ENCODE results near the gene ZNF425.

Gene ZNF425

DNA sequence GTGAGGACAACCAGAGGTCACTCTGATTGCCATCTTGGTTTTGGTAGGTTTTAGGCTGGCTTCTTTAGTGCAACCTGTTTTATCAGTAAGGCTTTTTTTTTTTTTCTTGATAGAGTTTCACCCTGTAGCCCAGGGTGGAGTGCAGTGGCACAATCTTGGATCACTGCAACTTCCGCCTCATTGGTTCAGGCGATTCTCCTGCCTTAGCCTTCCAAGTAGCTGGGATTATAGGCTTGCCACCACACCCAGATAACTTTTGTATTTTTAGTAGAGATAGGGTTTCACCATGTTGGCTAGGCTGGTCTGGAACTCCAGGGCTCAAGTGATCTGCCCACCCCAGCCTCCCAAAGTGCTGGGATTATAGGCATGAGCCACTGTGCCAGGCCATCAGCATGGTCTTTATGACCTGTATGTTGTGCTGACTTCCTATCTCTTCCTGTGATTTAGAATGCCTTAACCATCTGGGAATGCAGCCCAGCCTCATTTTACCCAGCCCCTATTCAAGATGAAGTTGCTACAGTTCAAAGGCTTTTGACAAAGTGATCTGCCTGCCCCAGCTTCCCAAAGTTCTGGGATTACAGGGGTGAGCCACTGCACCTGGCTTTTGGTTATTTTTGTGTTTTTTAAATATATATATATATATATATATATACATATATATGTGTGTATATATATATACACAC, 7.0 kb upstream of the ZNF425 start:
- H3K36me3 ChIP-seq (ENCODE audit: control insufficient read depth in 5 of 5, insufficient read depth in 5 of 5, low read length in 5 of 5) = peaks cover 0 to 8% (median 4%) of the 10 kb centered on the region in 5 donors
- H3K4me3 ChIP-seq (ENCODE audit: low read depth in 1 of 5, low read length in 5 of 5) = no peak overlapping the region
- peaks cover 0 to 6% (median 4%) of the 10 kb centered on the region in 5 donors for H3K9me3 ChIP-seq (ENCODE audit: control insufficient read depth in 5 of 5, low read length in 5 of 5)
- H3K27me3 ChIP-seq (ENCODE audit: control insufficient read depth in 5 of 5, insufficient read depth in 4 of 5, low read length in 5 of 5) = no peaks in the 10 kb centered on the region
- no peak overlapping the region for H3K27ac ChIP-seq (ENCODE audit: low read depth, low read length)
- no peak overlapping the region for H3K9ac ChIP-seq (ENCODE audit: low read length in 5 of 5)
- peaks cover 0 to under 1% (median 0%) of the 10 kb centered on the region in 5 donors for H3K4me1 ChIP-seq (ENCODE audit: control insufficient read depth in 5 of 5, insufficient read depth in 5 of 5, low read length in 5 of 5)

DNA sequence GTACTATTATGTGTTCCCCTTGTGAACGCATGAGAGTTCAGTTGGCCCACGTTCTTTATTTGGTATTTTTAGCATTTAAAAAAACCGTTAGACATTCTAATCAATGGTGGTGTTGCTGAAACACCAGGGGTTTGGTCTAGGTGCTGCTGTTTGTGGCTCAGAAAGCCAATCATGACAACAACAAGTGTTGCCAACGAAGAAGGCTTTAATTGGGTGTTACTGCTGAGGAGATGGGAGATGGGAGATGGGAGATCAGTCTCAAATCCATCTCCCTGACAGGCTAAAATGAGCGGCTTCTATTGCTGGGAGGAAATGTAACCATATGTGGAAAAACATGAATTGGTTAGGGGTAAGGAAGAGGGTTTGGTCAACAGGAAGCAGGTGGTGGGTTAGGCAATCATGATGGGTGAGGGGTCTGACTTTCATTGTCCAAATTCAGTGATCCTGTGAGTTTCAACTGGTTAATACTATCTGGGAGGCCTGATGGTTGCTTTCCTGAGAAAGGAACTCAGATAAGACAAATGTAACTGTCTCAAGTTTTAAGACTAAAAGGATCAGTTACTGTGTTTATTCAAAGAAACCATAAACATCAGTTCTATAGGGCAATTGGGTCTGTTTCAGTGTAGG, 4.6 kb upstream of the ZNF425 start:
- peaks cover 0 to 6% (median 4%) of the 10 kb centered on the region in 5 donors for H3K9me3 ChIP-seq (ENCODE audit: control insufficient read depth in 5 of 5, low read length in 5 of 5)
- peaks cover 0 to 8% (median 4%) of the 10 kb centered on the region in 5 donors for H3K36me3 ChIP-seq (ENCODE audit: control insufficient read depth in 5 of 5, insufficient read depth in 5 of 5, low read length in 5 of 5)
- H3K4me3 ChIP-seq (ENCODE audit: low read depth in 1 of 5, low read length in 5 of 5) = no peak overlapping the region
- no peaks in the 10 kb centered on the region for H3K27me3 ChIP-seq (ENCODE audit: control insufficient read depth in 5 of 5, insufficient read depth in 4 of 5, low read length in 5 of 5)
- H3K27ac ChIP-seq (ENCODE audit: low read depth, low read length) = no peak overlapping the region
- no peak overlapping the region for H3K9ac ChIP-seq (ENCODE audit: low read length in 5 of 5)
- H3K4me1 ChIP-seq (ENCODE audit: control insufficient read depth in 5 of 5, insufficient read depth in 5 of 5, low read length in 5 of 5) = peaks cover 0 to 18% (median 9%) of the 10 kb centered on the region in 5 donors

DNA sequence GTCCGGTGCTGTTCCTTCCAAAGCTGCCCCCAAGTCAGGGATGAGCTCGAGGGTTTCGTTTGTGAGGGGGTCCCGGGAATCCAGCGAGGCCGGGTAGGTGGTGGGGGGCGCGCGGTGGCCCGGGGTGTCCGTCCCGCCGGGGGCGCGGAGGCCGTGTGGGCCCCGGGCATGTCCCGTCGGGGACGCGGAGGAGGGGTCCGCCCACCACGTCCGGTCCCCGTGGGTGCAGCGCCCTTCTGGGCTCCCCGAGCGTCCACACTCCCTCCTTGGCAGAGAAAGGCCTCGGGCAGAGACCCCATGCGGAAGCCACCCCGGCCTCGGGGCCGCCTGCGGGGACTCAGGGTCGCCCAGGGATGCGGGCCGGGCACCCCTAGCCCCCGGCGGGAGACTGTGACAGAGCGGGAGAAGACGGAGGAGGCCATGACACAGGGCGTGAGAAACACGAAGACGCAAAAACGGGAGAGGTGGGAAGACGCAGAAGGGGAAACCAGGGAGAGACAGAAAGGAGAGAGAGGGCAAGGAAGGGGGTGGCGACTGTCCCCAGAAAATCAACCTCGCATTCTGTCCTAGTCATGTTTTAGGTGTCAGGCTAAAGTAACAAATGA, 640 bp upstream of the ZNF425 start:
- Histone ChIP-seq H3K9me3 (ENCODE audit: control insufficient read depth in 5 of 5, low read length in 5 of 5) (peaks cover 0 to 6% (median 4%) of the 10 kb centered on the region in 5 donors), H3K4me1 (ENCODE audit: control insufficient read depth in 5 of 5, insufficient read depth in 5 of 5, low read length in 5 of 5) (peaks cover 0 to 29% (median 20%) of the 10 kb centered on the region in 5 donors), H3K4me3 (ENCODE audit: low read depth in 1 of 5, low read length in 5 of 5) (peak overlapping the region; percentile 79 to 99 (median 98)), H3K36me3 (ENCODE audit: control insufficient read depth in 5 of 5, insufficient read depth in 5 of 5, low read length in 5 of 5) (peaks cover 0 to 6% (median 4%) of the 10 kb centered on the region in 5 donors), H3K27ac (ENCODE audit: low read depth, low read length) (peak overlapping the region; percentile 91), H3K27me3 (ENCODE audit: control insufficient read depth in 5 of 5, insufficient read depth in 4 of 5, low read length in 5 of 5) (no peaks in the 10 kb centered on the region), H3K9ac (ENCODE audit: low read length in 5 of 5) (peak overlapping the region; percentile 87 to 98 (median 98))

DNA sequence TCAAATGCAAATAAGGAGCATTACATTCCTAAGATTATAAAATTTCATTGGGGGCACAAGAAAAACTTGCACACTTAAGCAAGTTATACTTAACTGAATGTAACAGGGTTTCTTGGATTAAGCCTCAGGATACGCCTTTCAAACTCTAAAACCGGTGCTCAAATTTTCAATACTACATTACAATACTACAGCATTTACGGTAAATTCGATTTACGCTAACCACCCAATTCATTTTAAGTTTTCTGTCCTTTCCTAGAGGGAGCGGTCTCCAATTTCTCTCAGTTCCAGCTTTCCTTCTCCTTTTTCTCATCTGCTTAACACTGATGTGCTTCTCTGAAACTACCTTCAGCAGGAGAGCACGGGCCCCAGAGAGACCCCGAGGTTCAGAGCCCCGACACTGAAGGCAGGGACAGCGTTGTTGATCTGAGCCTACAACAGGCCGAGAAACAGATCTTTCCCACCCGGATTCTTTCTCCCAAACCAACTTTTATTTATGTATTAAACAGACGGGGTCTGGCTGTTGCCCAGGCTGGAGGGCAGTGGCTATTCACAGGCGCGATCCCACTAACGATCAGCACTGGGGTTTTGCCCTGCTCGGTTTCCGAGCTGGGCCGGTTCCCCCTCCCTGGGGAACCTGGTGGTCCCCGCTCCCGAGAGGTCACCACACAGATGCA, 798 bp downstream of the ZNF425 start:
- Histone ChIP-seq H3K9ac (ENCODE audit: low read length in 5 of 5) (peak overlapping the region; percentile 63 to 98 (median 98)), H3K9me3 (ENCODE audit: control insufficient read depth in 5 of 5, low read length in 5 of 5) (peaks cover 0 to 1% (median 0%) of the 10 kb centered on the region in 5 donors), H3K27ac (ENCODE audit: low read depth, low read length) (peak overlapping the region; percentile 91), H3K4me3 (ENCODE audit: low read depth in 1 of 5, low read length in 5 of 5) (peak overlapping the region; percentile 78 to 99 (median 97)), H3K36me3 (ENCODE audit: control insufficient read depth in 5 of 5, insufficient read depth in 5 of 5, low read length in 5 of 5) (no peaks in the 10 kb centered on the region), H3K27me3 (ENCODE audit: control insufficient read depth in 5 of 5, insufficient read depth in 4 of 5, low read length in 5 of 5) (no peaks in the 10 kb centered on the region), H3K4me1 (ENCODE audit: control insufficient read depth in 5 of 5, insufficient read depth in 5 of 5, low read length in 5 of 5) (peaks cover 0 to 30% (median 21%) of the 10 kb centered on the region in 5 donors)

DNA sequence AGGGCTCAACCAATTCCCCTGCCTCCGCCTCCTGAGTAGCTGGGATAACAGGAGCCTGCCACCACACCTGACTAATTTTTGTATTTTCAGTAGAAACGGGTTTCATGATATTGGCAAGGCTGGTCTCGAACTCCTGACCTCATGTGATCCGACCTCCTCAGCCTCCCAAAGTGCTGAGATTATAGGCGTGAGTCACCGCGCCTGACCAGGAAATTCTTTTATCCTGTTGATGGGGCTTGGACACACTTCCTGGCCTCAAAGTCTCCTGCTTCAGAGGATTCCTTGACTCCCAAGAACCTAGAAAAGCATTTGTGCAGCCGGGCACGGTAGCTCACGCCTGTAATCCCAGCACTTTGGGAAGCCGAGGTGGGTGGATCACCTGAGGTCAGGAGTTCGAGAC, 16.2 kb downstream of the ZNF425 start:
- Histone ChIP-seq H3K9me3 (ENCODE audit: control insufficient read depth in 5 of 5, low read length in 5 of 5) (no peaks in the 10 kb centered on the region), H3K4me3 (ENCODE audit: low read depth in 1 of 5, low read length in 5 of 5) (no peak overlapping the region), H3K27ac (ENCODE audit: low read depth, low read length) (no peak overlapping the region), H3K27me3 (ENCODE audit: control insufficient read depth in 5 of 5, insufficient read depth in 4 of 5, low read length in 5 of 5) (no peaks in the 10 kb centered on the region), H3K9ac (ENCODE audit: low read length in 5 of 5) (no peak overlapping the region), H3K36me3 (ENCODE audit: control insufficient read depth in 5 of 5, insufficient read depth in 5 of 5, low read length in 5 of 5) (no peaks in the 10 kb centered on the region), H3K4me1 (ENCODE audit: control insufficient read depth in 5 of 5, insufficient read depth in 5 of 5, low read length in 5 of 5) (no peaks in the 10 kb centered on the region)

DNA sequence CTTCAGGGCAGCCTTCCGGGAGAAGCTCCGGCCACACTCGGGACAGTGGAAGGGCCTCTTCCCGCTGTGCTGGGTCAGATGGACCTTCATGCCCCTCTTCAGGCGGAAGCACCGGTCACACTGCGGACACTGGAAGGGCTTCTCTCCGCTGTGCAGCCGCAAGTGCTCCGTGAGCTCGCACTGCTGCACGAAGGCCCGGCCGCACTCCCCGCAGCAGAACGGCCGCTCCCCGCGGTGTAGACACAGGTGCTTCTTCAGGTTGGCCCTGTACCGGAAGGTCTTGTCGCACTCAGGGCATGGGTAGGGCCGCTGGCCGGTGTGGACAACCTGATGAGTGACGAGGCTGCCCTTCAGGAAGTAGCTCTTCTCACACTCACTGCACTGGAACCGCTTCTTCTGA, 21.4 kb downstream of the ZNF425 start:
- Histone ChIP-seq H3K27me3 (ENCODE audit: control insufficient read depth in 5 of 5, insufficient read depth in 4 of 5, low read length in 5 of 5) (no peaks in the 10 kb centered on the region), H3K4me3 (ENCODE audit: low read depth in 1 of 5, low read length in 5 of 5) (no peak overlapping the region), H3K4me1 (ENCODE audit: control insufficient read depth in 5 of 5, insufficient read depth in 5 of 5, low read length in 5 of 5) (no peaks in the 10 kb centered on the region), H3K9ac (ENCODE audit: low read length in 5 of 5) (no peak overlapping the region), H3K9me3 (ENCODE audit: control insufficient read depth in 5 of 5, low read length in 5 of 5) (no peaks in the 10 kb centered on the region), H3K36me3 (ENCODE audit: control insufficient read depth in 5 of 5, insufficient read depth in 5 of 5, low read length in 5 of 5) (peaks cover 0 to 13% (median 11%) of the 10 kb centered on the region in 5 donors), H3K27ac (ENCODE audit: low read depth, low read length) (no peak overlapping the region)

DNA sequence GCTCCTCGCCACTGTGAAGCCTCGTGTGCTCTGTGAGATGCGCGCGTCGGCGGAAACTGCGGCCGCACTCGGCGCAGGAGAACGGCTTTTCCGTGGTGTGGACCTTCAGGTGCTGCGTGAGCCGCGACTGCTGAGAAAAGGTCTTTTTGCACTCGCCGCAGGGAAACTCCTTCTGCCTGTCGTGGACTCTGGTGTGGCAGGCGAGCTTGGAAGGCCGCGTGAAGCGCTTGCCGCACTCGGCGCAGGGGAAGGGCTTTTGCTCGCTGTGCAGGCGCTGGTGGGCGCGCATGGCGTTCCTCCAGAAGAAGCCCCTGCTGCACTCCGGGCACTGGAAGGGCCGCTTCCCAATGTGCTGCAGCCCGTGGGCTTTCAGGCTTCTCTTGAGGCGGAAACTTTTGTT, 21.9 kb downstream of the ZNF425 start:
- peaks cover 0 to 13% (median 11%) of the 10 kb centered on the region in 5 donors for H3K36me3 ChIP-seq (ENCODE audit: control insufficient read depth in 5 of 5, insufficient read depth in 5 of 5, low read length in 5 of 5)
- no peaks in the 10 kb centered on the region for H3K4me1 ChIP-seq (ENCODE audit: control insufficient read depth in 5 of 5, insufficient read depth in 5 of 5, low read length in 5 of 5)
- H3K9ac ChIP-seq (ENCODE audit: low read length in 5 of 5) = no peak overlapping the region
- H3K9me3 ChIP-seq (ENCODE audit: control insufficient read depth in 5 of 5, low read length in 5 of 5) = no peaks in the 10 kb centered on the region
- H3K27me3 ChIP-seq (ENCODE audit: control insufficient read depth in 5 of 5, insufficient read depth in 4 of 5, low read length in 5 of 5) = no peaks in the 10 kb centered on the region
- H3K27ac ChIP-seq (ENCODE audit: low read depth, low read length) = no peak overlapping the region
- no peak overlapping the region for H3K4me3 ChIP-seq (ENCODE audit: low read depth in 1 of 5, low read length in 5 of 5)

DNA sequence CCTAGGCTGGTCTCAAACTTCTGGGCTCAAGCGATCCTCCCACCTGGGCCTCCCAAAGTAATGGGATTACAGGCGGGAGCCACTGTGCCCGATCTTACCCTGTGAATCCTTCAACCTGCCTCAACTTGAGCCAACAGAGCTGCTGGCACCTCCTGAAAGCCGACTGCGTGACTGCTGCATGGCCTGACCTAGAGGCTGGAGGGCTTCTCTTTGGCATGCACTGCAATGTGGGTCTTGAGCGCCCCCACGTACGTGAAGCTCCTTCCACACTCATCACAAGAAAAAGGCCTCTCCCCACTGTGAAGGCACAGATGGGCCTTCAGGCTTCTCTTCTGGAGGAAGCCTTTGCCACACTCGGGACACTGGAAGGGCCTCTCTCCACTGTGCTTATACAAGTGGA, 22.7 kb downstream of the ZNF425 start:
- Histone ChIP-seq H3K4me3 (ENCODE audit: low read depth in 1 of 5, low read length in 5 of 5) (no peak overlapping the region), H3K9me3 (ENCODE audit: control insufficient read depth in 5 of 5, low read length in 5 of 5) (no peaks in the 10 kb centered on the region), H3K36me3 (ENCODE audit: control insufficient read depth in 5 of 5, insufficient read depth in 5 of 5, low read length in 5 of 5) (peaks cover 0 to 13% (median 11%) of the 10 kb centered on the region in 5 donors), H3K4me1 (ENCODE audit: control insufficient read depth in 5 of 5, insufficient read depth in 5 of 5, low read length in 5 of 5) (no peaks in the 10 kb centered on the region), H3K27ac (ENCODE audit: low read depth, low read length) (no peak overlapping the region), H3K9ac (ENCODE audit: low read length in 5 of 5) (no peak overlapping the region), H3K27me3 (ENCODE audit: control insufficient read depth in 5 of 5, insufficient read depth in 4 of 5, low read length in 5 of 5) (no peaks in the 10 kb centered on the region)

DNA sequence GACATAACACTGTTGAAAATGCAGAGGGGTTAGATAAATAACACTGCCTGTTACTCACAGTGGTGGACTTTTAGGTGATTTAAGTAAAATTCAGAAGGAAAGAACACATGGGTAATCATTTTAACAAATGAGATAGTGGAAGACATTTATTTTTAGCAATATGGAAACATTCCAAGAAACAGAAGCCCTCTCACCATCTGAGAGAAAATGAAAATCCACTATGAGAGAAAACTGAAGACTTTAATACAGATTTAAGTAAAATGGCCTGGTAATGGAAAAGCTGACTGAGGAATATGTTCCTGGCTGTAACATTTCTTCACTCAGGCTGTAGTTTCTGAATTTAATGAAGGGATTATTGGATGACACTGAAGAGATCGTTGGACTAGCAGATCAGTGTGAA, 23.5 kb downstream of the ZNF425 start:
- H3K27me3 ChIP-seq (ENCODE audit: control insufficient read depth in 5 of 5, insufficient read depth in 4 of 5, low read length in 5 of 5) = no peaks in the 10 kb centered on the region
- no peak overlapping the region for H3K4me3 ChIP-seq (ENCODE audit: low read depth in 1 of 5, low read length in 5 of 5)
- no peaks in the 10 kb centered on the region for H3K4me1 ChIP-seq (ENCODE audit: control insufficient read depth in 5 of 5, insufficient read depth in 5 of 5, low read length in 5 of 5)
- H3K27ac ChIP-seq (ENCODE audit: low read depth, low read length) = no peak overlapping the region
- no peaks in the 10 kb centered on the region for H3K9me3 ChIP-seq (ENCODE audit: control insufficient read depth in 5 of 5, low read length in 5 of 5)
- H3K36me3 ChIP-seq (ENCODE audit: control insufficient read depth in 5 of 5, insufficient read depth in 5 of 5, low read length in 5 of 5) = peaks cover 0 to 13% (median 11%) of the 10 kb centered on the region in 5 donors
- no peak overlapping the region for H3K9ac ChIP-seq (ENCODE audit: low read length in 5 of 5)
